Activated CD4-positive, alpha-beta memory T cell treated with anti-CD3 and anti-CD28 coated beads, Interleukin-2, amount 10 ng/mL, durations not matched to agents 7 days and 5 days (primary cell): ENCODE results near the gene XPNPEP2. TPM values are rescaled to one million over a fixed set of nuclear protein-coding genes. Genes with fewer than 3 reads are reported as not detected.
A peak's percentile ranks its signal among the peaks of the same experiment; 100 is the strongest.
"Not testable (repeated sequence)": the region's sequence is repeated elsewhere in the genome, so short reads cannot be mapped to it uniquely, and the experiment has no call there.

Experiments used
- CTCF ChIA-PET: fragments of 350-600 bp; sonication (Branson Sonifier 250); formaldehyde crosslinking; loops from one replicate; lab custom pipeline; 2021; ENCODE audit warnings: antibody characterized with exemption, inconsistent platforms; lab: Charles Lee
- POLR2A ChIA-PET: fragments of 350-600 bp; sonication (Branson Sonifier 250); formaldehyde crosslinking; loops from one replicate; lab custom pipeline; 2021; ENCODE audit warnings: antibody characterized with exemption; lab: Charles Lee
- DNase-seq: peaks from one replicate; pipeline ENCODE4 v3.0.0-alpha.2; 2020
- H3K27ac Mint-ChIP-seq: one replicate; pipeline ENCODE4 v1.8.0; 2021; ENCODE audit warnings: mild to moderate bottlenecking, mixed read lengths
- H3K27me3 Mint-ChIP-seq: one replicate; pipeline ENCODE4 v1.8.0; 2021; ENCODE audit warnings: mixed read lengths
- H3K36me3 Mint-ChIP-seq: one replicate; pipeline ENCODE4 v1.8.0; 2021; ENCODE audit warnings: low read depth, mixed read lengths
- H3K4me1 Mint-ChIP-seq: one replicate; pipeline ENCODE4 v1.8.0; 2021; ENCODE audit warnings: mixed read lengths
- H3K4me3 Mint-ChIP-seq: one replicate; pipeline ENCODE4 v1.8.0; 2021; ENCODE audit warnings: mild to moderate bottlenecking, mixed read lengths
- H3K9me3 Mint-ChIP-seq: one replicate; pipeline ENCODE4 v1.8.0; 2021; ENCODE audit warnings: mixed read lengths
- total RNA-seq, 2 experiments: library from RNA; stranded (reverse); gene quantifications; one replicate each; pipeline ENCODE4 v1.2.3, GENCODE V29; 2021

Gene XPNPEP2
- total RNA-seq, 2 experiments from 2014 or later: 1.7 to 2.1 TPM

DNA sequence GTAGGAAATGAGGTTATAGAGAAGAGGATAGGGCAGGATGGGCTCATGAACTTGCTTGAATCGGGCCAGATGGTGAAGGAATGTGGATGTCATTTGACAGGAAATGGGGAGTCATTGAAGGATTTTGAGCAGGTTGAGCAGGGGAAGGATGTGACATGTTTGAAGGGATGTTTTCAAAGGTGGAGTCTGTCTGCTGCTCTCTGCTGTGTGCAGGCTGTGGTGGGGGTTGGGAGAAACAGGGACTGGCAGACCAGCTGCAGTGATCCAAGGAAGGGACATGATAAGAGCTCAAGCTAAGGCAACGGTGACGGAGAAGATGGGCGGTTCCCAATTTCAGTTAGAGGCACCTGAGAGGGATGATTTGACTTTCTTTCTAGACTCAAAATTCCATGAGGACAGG is 14.0 kb upstream of the XPNPEP2 start:
- POLR2A ChIA-PET: no interaction called here
- Mint-ChIP-seq H3K9me3 (no peaks in the 10 kb centered on the region), H3K4me1 (peaks cover 28% of the 10 kb centered on the region), H3K4me3 (no peak overlapping the region), H3K27ac (no peak overlapping the region), H3K36me3 (no peaks in the 10 kb centered on the region), H3K27me3 (no peaks in the 10 kb centered on the region)
- CTCF ChIA-PET: interaction anchor here (0.9 to 2.6 kb wide), 9 partner anchors 10 to 98 kb away, joined by 3 to 20 read pairs (median 4); partner anchors contain the start of gene SASH3
- no peak for DNase-seq

DNA sequence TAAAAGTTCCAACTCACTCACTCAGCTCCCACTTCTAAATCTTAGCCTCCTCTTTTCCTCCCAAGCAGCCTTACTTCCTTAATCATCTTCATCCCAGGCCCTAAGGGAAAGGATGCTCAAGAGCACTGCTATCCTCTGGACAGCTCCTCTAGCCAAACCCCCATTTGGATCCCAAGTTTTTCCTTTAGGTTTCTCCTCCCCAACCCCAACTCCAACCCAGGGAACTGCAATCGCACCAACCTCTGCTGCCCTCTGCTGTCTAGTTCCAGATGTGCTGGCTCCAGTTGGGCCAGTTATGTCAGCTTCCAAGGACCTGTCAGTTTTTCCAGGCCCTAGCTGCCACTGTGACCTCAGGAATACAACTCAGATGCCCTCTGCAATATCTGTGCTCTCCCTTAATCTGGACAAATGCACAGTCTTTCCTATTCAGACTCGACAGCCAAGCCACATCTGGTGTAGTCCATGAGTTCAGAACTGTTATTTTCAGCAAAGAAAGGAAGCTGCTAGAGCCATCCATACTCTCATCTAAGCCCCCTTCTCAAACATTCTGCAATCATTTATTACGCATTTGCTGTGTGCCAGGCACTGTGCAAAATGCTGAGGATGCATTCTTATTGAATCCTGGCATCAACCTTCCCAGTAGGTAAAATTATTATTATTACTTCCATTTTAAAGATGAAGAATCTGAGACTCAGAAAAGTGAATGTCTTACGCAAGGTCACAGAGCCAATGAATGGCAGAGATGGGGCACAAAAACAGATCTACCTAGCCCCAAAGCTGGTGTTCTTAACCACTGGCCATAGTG is 12.3 kb upstream of the XPNPEP2 start:
- H3K4me1 Mint-ChIP-seq: peaks cover 37% of the 10 kb centered on the region
- no peak overlapping the region for H3K27ac Mint-ChIP-seq
- ChIA-PET POLR2A (interaction anchor here (1.0 to 1.5 kb wide), 3 partner anchors 54 to 90 kb away, joined by 3 to 10 read pairs (median 3); partner anchors contain the start of gene SASH3), CTCF (interaction anchor here (0.6 to 2.6 kb wide), 26 partner anchors 9 to 124 kb away, joined by 3 to 20 read pairs (median 4); partner anchors contain the start of genes APLN and SASH3)
- H3K27me3 Mint-ChIP-seq: no peaks in the 10 kb centered on the region
- H3K36me3 Mint-ChIP-seq: no peaks in the 10 kb centered on the region
- peak; percentile 30 for DNase-seq
- H3K4me3 Mint-ChIP-seq: no peak overlapping the region
- H3K9me3 Mint-ChIP-seq: peaks cover 2% of the 10 kb centered on the region

DNA sequence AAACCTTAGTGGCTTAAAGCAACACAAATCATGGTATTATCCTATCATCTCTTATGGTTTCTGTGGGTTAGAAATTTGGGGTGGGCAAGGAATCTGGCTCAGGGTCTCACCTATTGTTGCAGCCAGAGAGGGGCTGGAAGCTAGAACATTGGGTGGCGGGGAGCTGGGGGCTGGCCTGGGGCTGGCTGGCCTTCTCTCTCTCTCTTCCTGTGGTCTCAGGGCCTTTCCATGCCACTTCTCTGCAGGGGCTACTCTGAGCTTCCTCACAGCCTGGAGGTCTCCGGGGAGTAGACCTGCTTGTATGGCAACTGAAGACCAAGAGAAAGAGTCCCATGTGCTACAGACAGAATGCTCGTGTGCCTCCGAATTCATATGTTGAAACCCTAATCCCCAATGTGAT is 10.7 kb upstream of the XPNPEP2 start:
- H3K36me3 Mint-ChIP-seq: no peaks in the 10 kb centered on the region
- DNase-seq: no peak
- ChIA-PET CTCF (interaction anchor here (2.3 kb wide), 1 partner anchor 26 kb away, joined by 13 read pairs; no protein-coding TSS in a partner anchor), POLR2A (no interaction called here)
- H3K4me1 Mint-ChIP-seq: peaks cover 30% of the 10 kb centered on the region
- H3K9me3 Mint-ChIP-seq: peaks cover 2% of the 10 kb centered on the region
- no peak overlapping the region for H3K27ac Mint-ChIP-seq
- no peaks in the 10 kb centered on the region for H3K27me3 Mint-ChIP-seq
- no peak overlapping the region for H3K4me3 Mint-ChIP-seq

DNA sequence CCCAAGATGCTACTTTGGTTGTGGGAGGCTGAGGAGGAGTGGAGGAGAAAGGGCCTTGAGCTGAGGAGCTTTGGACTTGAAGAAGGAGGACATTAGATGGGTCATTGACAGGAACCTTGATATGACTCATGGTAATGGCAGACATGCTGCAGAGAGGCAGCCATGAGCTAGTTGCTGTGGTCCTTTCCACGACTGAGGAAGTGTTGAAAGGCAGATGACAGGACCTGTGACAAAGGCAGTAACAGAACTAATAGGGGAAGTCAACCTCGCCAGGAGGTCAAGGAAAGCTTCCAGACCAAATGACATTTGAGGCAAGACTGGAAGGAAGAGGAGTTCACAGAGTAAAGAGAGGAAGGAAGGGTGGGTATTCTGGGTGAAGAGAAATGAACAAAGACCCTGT is 7.6 kb upstream of the XPNPEP2 start:
- H3K27ac Mint-ChIP-seq: peak overlapping the region; percentile 45
- H3K4me1 Mint-ChIP-seq: peaks cover 32% of the 10 kb centered on the region
- H3K27me3 Mint-ChIP-seq: no peaks in the 10 kb centered on the region
- DNase-seq: no peak
- H3K4me3 Mint-ChIP-seq: no peak overlapping the region
- H3K36me3 Mint-ChIP-seq: no peaks in the 10 kb centered on the region
- ChIA-PET CTCF (no interaction called here), POLR2A (no interaction called here)
- peaks cover 2% of the 10 kb centered on the region for H3K9me3 Mint-ChIP-seq

DNA sequence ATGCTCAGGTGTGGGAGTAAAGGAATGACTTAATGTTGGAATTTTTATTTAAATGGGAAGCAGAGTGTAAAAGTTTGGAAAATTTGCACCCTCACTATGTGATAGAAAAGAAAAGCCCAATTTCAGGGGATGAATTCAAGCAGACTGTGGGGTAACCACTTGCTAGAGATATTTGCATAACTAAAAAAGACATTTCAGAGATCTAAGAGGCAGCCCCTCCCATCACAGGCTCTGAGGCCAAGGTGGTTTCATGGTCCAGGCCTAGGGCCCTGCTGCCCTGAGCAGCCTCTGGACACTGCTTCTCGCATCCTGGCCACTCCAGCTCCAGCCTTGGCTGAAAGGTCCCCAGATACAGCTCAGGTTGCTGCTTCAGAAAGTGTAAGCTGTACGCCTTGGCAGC is 5.9 kb upstream of the XPNPEP2 start:
- peaks cover 2% of the 10 kb centered on the region for H3K9me3 Mint-ChIP-seq
- CTCF ChIA-PET: interaction anchor here (1.0 kb wide), 1 partner anchor 23 kb away, joined by 3 read pairs; no protein-coding TSS in a partner anchor
- no peak overlapping the region for H3K27ac Mint-ChIP-seq
- no peaks in the 10 kb centered on the region for H3K36me3 Mint-ChIP-seq
- POLR2A ChIA-PET: no interaction called here
- peaks cover 40% of the 10 kb centered on the region for H3K4me1 Mint-ChIP-seq
- H3K27me3 Mint-ChIP-seq: no peaks in the 10 kb centered on the region
- no peak overlapping the region for H3K4me3 Mint-ChIP-seq
- DNase-seq: no peak

DNA sequence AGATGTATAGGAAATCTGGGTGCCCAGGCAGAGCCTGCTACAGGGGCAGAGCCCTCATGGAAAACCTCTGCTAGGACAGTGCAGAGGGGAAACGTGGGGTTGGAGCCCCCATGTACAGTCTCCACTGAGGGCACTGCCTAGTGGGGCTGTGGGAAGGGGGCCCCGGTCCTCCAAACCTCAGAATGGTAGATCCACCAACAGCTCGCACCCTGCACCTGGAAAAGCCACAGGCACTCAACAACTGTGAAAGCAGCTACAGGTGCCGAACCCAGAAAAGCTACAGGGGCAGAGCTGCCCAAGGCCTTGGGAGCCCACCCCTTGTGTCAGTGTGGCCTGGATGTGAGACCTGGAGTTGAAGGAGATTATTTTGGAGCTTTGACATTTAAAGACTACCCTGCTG is 5.4 kb upstream of the XPNPEP2 start:
- CTCF ChIA-PET: interaction anchor here (1.0 kb wide), 1 partner anchor 22 kb away, joined by 3 read pairs; no protein-coding TSS in a partner anchor
- H3K4me3 Mint-ChIP-seq: no peak overlapping the region

DNA sequence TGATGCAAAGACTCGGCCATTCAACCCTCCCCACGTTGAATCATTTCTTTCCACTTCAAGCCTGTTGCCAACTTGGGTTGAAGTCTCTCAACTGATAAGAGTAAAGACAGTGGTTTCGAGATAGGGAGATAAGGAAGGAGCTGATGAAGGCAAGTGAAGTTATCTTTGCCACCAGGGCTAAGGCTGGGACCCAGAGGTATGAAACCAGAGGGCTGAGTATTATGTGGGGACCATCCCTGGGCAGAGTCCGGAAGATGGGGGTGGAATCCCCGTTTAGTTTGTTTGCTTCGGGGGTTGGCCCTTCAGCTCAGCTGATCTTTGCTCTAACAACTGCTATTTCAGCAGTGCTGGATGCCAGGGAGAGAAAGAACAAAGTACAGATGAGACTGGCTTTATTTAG is 2.3 kb upstream of the XPNPEP2 start:
- POLR2A ChIA-PET: interaction anchor here (0.9 to 4.6 kb wide), 6 partner anchors 9 to 61 kb away, joined by 3 to 47 read pairs (median 6); partner anchors contain the start of gene SASH3
- Mint-ChIP-seq H3K27me3 (no peaks in the 10 kb centered on the region), H3K4me1 (peaks cover 44% of the 10 kb centered on the region), H3K36me3 (no peaks in the 10 kb centered on the region), H3K9me3 (no peaks in the 10 kb centered on the region), H3K27ac (peak overlapping the region; percentile 72), H3K4me3 (no peak overlapping the region)
- CTCF ChIA-PET: interaction anchor here (1.0 to 3.3 kb wide), 2 partner anchors 11 to 19 kb away, joined by 4 to 14 read pairs; no protein-coding TSS in a partner anchor
- DNase-seq: no peak

More for the DNA sequence above, 5.4 kb upstream of the XPNPEP2 start:
- Mint-ChIP-seq H3K27me3 (no peaks in the 10 kb centered on the region), H3K4me1 (peaks cover 44% of the 10 kb centered on the region), H3K27ac (no peak overlapping the region), H3K9me3 (peaks cover 2% of the 10 kb centered on the region), H3K36me3 (no peaks in the 10 kb centered on the region)
- POLR2A ChIA-PET: no interaction called here
- DNase-seq: no peak

DNA sequence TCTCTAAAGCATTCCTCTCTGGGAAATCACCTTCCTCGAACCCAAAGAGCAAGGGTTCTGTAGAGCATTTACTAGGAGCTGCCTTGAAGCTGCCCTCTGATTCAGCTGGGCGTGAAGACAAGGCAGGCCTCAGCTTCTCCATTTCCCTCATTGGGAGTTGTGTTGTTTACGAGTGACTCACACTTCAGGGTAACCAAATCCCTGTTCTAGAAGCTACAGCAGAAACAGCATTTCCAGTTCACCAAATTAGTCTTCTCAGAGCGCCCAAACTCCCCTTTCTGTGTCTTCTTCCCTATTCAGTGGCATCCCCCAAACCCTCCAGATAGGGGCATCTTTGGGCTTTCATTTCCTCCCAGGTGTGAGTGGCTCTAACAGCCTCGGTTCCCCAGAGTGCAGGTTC is 863 bp upstream of the XPNPEP2 start:
- no peak overlapping the region for H3K4me3 Mint-ChIP-seq
- ChIA-PET CTCF (interaction anchor here (0.7 to 3.3 kb wide), 5 partner anchors 8 to 52 kb away, joined by 3 to 14 read pairs (median 3); no protein-coding TSS in a partner anchor), POLR2A (interaction anchor here (4.6 kb wide), 1 partner anchor 44 kb away, joined by 47 read pairs; the partner anchor contains the start of gene SASH3)
- H3K4me1 Mint-ChIP-seq: peaks cover 45% of the 10 kb centered on the region
- no peak for DNase-seq
- no peaks in the 10 kb centered on the region for H3K27me3 Mint-ChIP-seq
- H3K36me3 Mint-ChIP-seq: no peaks in the 10 kb centered on the region
- peak overlapping the region; percentile 54 for H3K27ac Mint-ChIP-seq
- H3K9me3 Mint-ChIP-seq: no peaks in the 10 kb centered on the region

DNA sequence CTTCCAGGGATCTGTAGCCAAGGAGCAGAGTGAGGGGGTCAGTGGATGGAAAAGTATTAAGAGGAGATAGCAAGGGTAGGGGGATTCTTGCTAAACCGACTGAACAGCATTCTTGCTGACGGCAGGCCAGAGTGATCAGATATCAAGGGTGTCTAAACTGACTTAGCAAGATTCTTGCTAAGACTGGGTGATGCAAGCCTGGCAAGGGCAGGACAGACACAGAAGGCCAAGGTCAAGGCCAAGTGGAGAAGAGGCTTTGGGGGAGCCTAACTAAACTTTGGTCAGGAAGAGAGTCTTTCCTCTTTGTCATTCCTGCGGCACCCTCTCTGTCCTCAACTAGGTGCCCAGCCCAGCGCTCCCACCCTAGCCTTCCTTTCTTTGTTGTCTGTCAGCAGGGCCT is 799 bp downstream of the XPNPEP2 start:
- H3K27ac Mint-ChIP-seq: no peak overlapping the region
- H3K4me1 Mint-ChIP-seq: peaks cover 61% of the 10 kb centered on the region
- POLR2A ChIA-PET: interaction anchor here (4.6 kb wide), 1 partner anchor 42 kb away, joined by 47 read pairs; the partner anchor contains the start of gene SASH3
- no peak overlapping the region for H3K4me3 Mint-ChIP-seq
- H3K27me3 Mint-ChIP-seq: no peaks in the 10 kb centered on the region
- DNase-seq: no peak
- CTCF ChIA-PET: interaction anchor here (1.0 kb wide), 1 partner anchor 13 kb away, joined by 3 read pairs; no protein-coding TSS in a partner anchor
- no peaks in the 10 kb centered on the region for H3K9me3 Mint-ChIP-seq
- no peaks in the 10 kb centered on the region for H3K36me3 Mint-ChIP-seq

DNA sequence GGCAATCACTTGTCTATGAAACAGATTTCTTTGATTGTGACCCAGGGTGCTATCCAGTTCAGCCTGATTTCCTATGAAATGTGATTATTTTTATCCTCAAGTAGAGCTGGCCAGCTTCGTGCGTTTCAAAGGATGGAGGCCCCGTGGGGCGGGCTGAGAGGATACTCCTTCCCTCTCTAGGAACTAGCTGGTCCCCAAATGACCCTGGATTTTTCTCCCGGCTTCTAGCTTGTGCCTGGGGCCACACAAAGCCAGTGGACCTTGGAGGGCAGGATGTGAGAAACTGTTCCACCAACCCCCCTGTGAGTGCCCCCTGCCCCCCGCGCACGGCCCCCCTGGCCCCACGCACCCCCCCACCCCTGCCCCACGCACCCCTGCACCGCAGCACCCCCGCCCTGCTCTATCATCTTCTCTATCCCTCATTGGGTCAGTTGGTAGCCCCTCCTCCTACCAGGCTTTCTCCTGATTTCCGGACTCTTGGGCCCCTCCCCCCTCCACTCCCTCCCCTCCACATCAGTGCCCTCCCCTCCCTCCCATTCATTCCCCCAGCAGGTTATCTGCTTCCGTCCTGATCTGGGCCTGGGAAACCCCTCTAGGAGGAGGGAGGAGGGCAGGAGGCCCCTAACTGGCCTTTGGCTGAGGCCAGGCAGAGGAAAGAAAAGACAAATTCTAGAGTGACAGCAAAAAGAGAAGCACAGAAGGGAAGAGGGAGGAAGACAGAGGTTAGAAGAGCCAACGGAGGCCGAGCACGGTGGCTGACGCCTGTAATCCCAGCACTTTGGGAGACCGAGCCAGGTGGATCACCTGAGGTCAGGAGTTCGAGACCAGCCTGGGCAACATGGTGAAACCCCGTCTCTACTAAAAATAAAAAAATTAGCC is 3.3 kb downstream of the XPNPEP2 start:
- Mint-ChIP-seq H3K4me3 (no peak overlapping the region), H3K27ac (peak overlapping the region; percentile 72), H3K36me3 (no peaks in the 10 kb centered on the region), H3K4me1 (peaks cover 62% of the 10 kb centered on the region), H3K27me3 (no peaks in the 10 kb centered on the region), H3K9me3 (no peaks in the 10 kb centered on the region)
- no peak for DNase-seq
- CTCF ChIA-PET: no interaction called here
- POLR2A ChIA-PET: interaction anchor here (4.9 to 5.5 kb wide), 2 partner anchors 16 to 39 kb away, joined by 34 to 45 read pairs; partner anchors contain the start of gene SASH3

DNA sequence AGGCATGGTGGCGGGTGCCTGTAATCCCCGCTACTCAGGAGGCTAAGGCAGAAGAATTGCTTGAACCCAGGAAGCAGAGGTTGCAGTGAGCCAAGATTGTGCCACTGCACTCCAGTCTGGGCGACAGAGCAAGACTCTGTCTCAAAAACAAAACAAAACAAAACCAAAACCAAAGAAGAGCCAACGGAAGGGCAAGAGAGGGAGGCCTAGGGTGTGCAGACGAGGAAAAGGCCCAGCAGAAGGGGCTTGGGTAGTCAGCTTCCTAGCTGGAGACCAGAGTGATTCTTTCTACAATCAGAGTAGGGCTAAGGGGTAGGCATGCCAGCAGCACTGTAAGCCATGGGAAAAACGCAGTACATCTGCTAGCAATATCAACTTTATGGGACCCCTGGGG is 4.0 kb downstream of the XPNPEP2 start:
- ChIA-PET POLR2A (interaction anchor here (4.9 to 5.5 kb wide), 2 partner anchors 15 to 38 kb away, joined by 34 to 45 read pairs; partner anchors contain the start of gene SASH3), CTCF (interaction anchor here (1.1 to 1.9 kb wide), 2 partner anchors 17 to 106 kb away, joined by 3 to 5 read pairs; no protein-coding TSS in a partner anchor)
- peak overlapping the region; percentile 72 for H3K27ac Mint-ChIP-seq

DNA sequence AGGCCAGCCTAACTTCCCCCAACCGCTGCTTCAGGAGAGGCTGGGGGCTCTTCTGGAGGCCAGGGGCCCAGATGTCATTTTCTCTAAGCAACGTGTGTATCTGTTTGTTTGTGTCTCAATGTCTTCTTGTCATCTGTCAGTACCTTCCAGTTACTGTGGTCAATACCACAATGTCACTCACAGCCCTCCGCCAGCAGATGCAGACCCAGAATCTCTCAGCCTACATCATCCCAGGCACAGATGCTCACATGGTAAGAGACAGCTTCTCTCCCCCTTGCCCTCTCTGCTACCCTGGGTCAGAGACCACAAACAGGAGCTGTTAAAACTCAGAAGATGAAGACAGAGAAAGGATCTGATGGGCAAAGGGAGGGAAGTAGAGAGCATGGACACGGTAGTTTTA is 5.0 kb downstream of the XPNPEP2 start:
- no peaks in the 10 kb centered on the region for H3K9me3 Mint-ChIP-seq
- H3K36me3 Mint-ChIP-seq: no peaks in the 10 kb centered on the region
- peaks cover 49% of the 10 kb centered on the region for H3K4me1 Mint-ChIP-seq
- ChIA-PET POLR2A (interaction anchor here (1.5 to 5.5 kb wide), 6 partner anchors 14 to 54 kb away, joined by 3 to 45 read pairs (median 8); partner anchors contain the start of gene SASH3), CTCF (interaction anchor here (0.8 to 1.9 kb wide), 3 partner anchors 11 to 107 kb away, joined by 3 to 5 read pairs (median 3); no protein-coding TSS in a partner anchor)
- H3K27me3 Mint-ChIP-seq: no peaks in the 10 kb centered on the region
- no peak for DNase-seq
- no peak overlapping the region for H3K4me3 Mint-ChIP-seq
- peak overlapping the region; percentile 68 for H3K27ac Mint-ChIP-seq

More for the DNA sequence above, 4.0 kb downstream of the XPNPEP2 start:
- DNase-seq, H3K4me3 Mint-ChIP-seq, H3K36me3 Mint-ChIP-seq, H3K27me3 Mint-ChIP-seq, H3K9me3 Mint-ChIP-seq: not testable (repeated sequence)
- H3K4me1 Mint-ChIP-seq: peaks cover 57% of the 10 kb centered on the region
